Measurements from ENCODE around the gene PPP1R2. TPM values are rescaled to one million over a fixed set of nuclear protein-coding genes. Genes with fewer than 3 reads are reported as not detected.

The PPP1R2 gene
- total and polyA plus RNA-seq, 2 of the 13 experiments (the other 11 are each of a cell fraction or from before 2014, with no cell fraction given) = 36.5 to 86.5 TPM

DNA sequence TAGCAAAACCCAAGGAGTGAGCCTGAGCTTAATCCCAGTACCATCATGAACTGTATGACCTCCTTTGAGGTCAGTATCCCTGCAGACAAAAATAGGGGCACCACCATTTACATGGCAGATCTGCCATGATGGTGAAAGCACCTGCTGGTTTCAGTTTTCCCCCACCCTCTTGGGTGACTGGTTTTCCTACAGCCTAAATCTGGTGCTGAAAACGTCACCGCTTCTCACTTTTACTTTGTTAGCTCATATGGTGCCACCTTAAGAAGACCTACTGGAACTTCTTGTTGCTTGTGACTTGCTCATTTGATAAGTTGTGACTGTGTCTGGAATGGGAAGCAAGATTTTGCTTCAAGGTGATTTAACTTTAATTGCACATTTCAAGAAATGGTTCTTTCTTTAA is 5.1 kb downstream of the PPP1R2 start:
- Histone ChIP-seq H3K4me1 (ENCODE audit: insufficient read depth, low read length) (peaks cover 33% of the 10 kb centered on the region), H3K9ac (ENCODE audit: insufficient read depth, low read depth, low read length) (no peak overlapping the region), H2AFZ (ENCODE audit: low read length) (no peak overlapping the region), H3K27ac (ENCODE audit: extremely low read length, insufficient read depth, low read length) (no peak overlapping the region), H3K4me2 (ENCODE audit: low read depth, low read length) (0 out of 2 replicates have a peak overlapping the region, but pooled peaks have one; percentile 26), H3K9me3 (ENCODE audit: low read length) (no peaks in the 10 kb centered on the region), H3K79me2 (ENCODE audit: insufficient read depth, low read length) (peaks cover 93% of the 10 kb centered on the region), H4K20me1 (ENCODE audit: insufficient read depth, low read length) (peaks cover 46% of the 10 kb centered on the region), H3K27me3 (ENCODE audit: control insufficient read depth in 1 of 2, insufficient read depth in 2 of 2, low read length in 2 of 2) (no peaks in the 10 kb centered on the region; a peak in 1 of 5 replicates), H3K36me3 (replicated peaks in 1 of 2; ENCODE audit: control insufficient read depth in 1 of 2, insufficient read depth in 2 of 2, low read length in 2 of 2) (peaks cover 1 to 6% of the 10 kb centered on the region in 2 experiments; a peak in 4 of 5 replicates), H3K4me3 (replicated peaks in 1 of 3; ENCODE audit: insufficient read depth in 1 of 3, low read depth in 2 of 3, low read length in 3 of 3) (no peak overlapping the region)
- intact Hi-C loops (cut with micrococcal nuclease; ENCODE audit: unreplicated experiment) = no loop called here
- ChIA-PET POLR2A (no interaction called here), CTCF (ENCODE audit: low intra/inter-chr PET ratio, low total read pairs) (no interaction called here)
- no TSS peak for BruUV-seq (replicated peaks)
- 95% methylated on average over 2 of the region's 2 CpGs for WGBS (ENCODE audit: low lambda C conversion rate)
- DNase-seq (ENCODE audit: low spot score) (no peak), FAIRE-seq (no peak), ATAC-seq (no peak)
- in situ Hi-C loops (cut with HindIII; ENCODE audit: extremely low pct_ligation_motif_present, low pct_unique_long_range_greater_than_20kb) = loop anchor here (5.0 kb wide), 1 partner anchor 266 kb away; the partner anchor contains the start of gene XXYLT1
- TF ChIP-seq KDM1A (CRISPR knock-in tag; IDR thresholded peaks at IDR 0.05) (no peak), MAF1 (CRISPR knock-in tag; IDR thresholded peaks at IDR 0.05; ENCODE audit: borderline replicate concordance) (no peak), ETV5 (CRISPR knock-in tag; IDR thresholded peaks at IDR 0.05; ENCODE audit: borderline replicate concordance) (no peak), CCAR2 (optimal IDR thresholded peaks at IDR 0.05; ENCODE audit: low read depth, low read length) (no peak), XRCC5 (optimal IDR thresholded peaks at IDR 0.05; ENCODE audit: low read length) (no peak), ZNF33A (CRISPR knock-in tag; IDR thresholded peaks at IDR 0.05; ENCODE audit: borderline replicate concordance) (no peak), ZNF788 (CRISPR knock-in tag; IDR thresholded peaks at IDR 0.05; ENCODE audit: borderline replicate concordance) (no peak), RFXAP (CRISPR knock-in tag; IDR thresholded peaks at IDR 0.05; ENCODE audit: borderline replicate concordance) (no peak), U2AF2 (IDR thresholded peaks at IDR 0.05; ENCODE audit: low read depth, low read length) (no peak), ARHGAP35 (CRISPR knock-in tag; IDR thresholded peaks at IDR 0.05; ENCODE audit: borderline replicate concordance) (no peak), GATA4 (IDR thresholded peaks at IDR 0.05; ENCODE audit: borderline replicate concordance, low read depth) (no peak), SIN3A (IDR thresholded peaks at IDR 0.05; ENCODE audit: borderline replicate concordance, low read depth, low read length) (no peak), ZNF331 (CRISPR knock-in tag; IDR thresholded peaks at IDR 0.05) (no peak), RERE (CRISPR knock-in tag; IDR thresholded peaks at IDR 0.05; ENCODE audit: low read depth) (no peak), ZGPAT (CRISPR knock-in tag; IDR thresholded peaks at IDR 0.05) (no peak), THYN1 (CRISPR knock-in tag; IDR thresholded peaks at IDR 0.05; ENCODE audit: borderline replicate concordance, low read depth) (no peak), NCOR1 (IDR thresholded peaks at IDR 0.05; ENCODE audit: borderline replicate concordance, low read length) (no peak)
